ENCODE data around the gene TASL. TPM values are rescaled to one million over a fixed set of nuclear protein-coding genes. Genes with fewer than 3 reads are reported as not detected.

Gene TASL
- total and polyA plus RNA-seq, 4 donors = 0.33 to 3.5 (median 0.77) TPM

DNA sequence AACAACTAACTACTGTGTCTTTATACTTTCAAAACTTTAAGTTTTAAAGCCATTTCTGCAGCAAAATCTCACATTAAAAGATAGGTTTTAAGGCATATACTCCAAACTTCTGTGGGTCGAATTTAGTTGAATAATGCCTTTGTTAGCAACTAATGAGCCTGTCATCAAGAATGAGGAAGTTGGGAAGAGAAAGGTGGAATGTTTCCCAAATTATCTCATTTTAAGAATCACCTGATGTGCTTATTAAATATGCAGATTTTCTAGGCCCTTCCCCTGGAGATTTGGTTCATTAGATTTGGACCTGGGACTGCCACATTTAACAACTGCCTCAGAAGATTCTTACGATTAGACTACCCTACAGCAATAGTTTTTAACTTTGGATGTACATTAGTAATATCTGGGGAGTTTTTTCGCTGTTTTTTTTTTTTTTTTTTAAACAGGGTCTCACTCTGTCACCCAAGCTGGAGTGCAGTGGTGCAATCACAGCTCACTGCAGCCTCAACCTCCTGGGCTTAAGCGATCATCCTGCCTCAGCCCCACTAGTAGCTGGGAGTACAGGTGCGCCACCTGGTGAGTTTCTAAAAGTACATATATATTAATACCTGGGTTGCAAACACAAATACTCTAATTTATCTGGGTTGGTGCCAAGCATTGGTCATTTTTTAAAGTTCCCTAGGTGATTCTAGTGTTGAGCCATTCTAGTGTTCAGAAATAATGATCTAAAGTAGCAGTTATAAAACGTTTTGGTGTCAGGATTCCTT is 16.1 kb upstream of the TASL start:
- no peaks in the 10 kb centered on the region for H3K36me3 ChIP-seq (ENCODE audit: control insufficient read depth in 4 of 4, insufficient read depth in 3 of 4, low read depth in 1 of 4, low read length in 3 of 4)
- H3K4me1 ChIP-seq (ENCODE audit: control insufficient read depth in 4 of 4, insufficient read depth in 4 of 4, low read length in 3 of 4) = peaks cover 0 to 2% (median 0%) of the 10 kb centered on the region in 4 donors
- no peak overlapping the region for H3K4me3 ChIP-seq (ENCODE audit: low read depth in 1 of 3, low read length in 3 of 3)
- DNase-seq (ENCODE audit: low spot score) = no peak
- H3K27ac ChIP-seq (ENCODE audit: low read depth in 1 of 2, low read length in 2 of 2) = no peak overlapping the region
- WGBS = 65% methylated on average over 6 of the region's 6 CpGs
- H3K27me3 ChIP-seq (ENCODE audit: control insufficient read depth in 4 of 4, insufficient read depth in 4 of 4, low read length in 3 of 4) = no peaks in the 10 kb centered on the region
- H3K9me3 ChIP-seq (ENCODE audit: control insufficient read depth in 4 of 4, low read length in 3 of 4) = no peaks in the 10 kb centered on the region
- H3K9ac ChIP-seq (ENCODE audit: low read depth in 1 of 2, low read length in 2 of 2) = no peak overlapping the region
- TF ChIP-seq HNF4A (conservative IDR thresholded peaks at IDR 0.05) = no peak
- no peak for TF ChIP-seq FOXA2 (IDR thresholded peaks at IDR 0.05)
- no peak for TF ChIP-seq JUND (IDR thresholded peaks at IDR 0.05)
- TF ChIP-seq FOXA1 (IDR thresholded peaks at IDR 0.05) = no peak
- TF ChIP-seq RAD21 (IDR thresholded peaks at IDR 0.05) = peak; percentile 58 to 61
- no peak for TF ChIP-seq HNF4G (IDR thresholded peaks at IDR 0.05)

DNA sequence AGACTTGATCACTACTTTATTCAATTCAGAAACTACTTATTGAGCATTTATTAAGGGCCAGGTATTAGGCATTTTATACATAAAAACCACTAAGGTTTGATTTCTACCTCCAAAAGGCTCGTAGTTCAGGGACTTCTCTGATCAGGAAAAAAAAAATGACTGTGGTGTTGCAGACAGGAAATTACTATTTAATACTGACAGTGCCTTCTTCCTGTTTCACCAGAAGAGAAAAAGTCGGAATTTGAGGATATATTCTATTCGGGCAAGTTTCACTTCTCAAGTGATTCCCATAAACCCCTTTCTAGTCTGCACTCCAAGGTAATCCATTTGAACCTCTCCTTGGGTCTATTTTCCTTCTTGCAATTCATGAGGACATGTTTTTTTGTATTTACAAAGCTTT is 15.3 kb upstream of the TASL start:
- Histone ChIP-seq H3K4me3 (ENCODE audit: low read depth in 1 of 3, low read length in 3 of 3) (no peak overlapping the region), H3K27me3 (ENCODE audit: control insufficient read depth in 4 of 4, insufficient read depth in 4 of 4, low read length in 3 of 4) (no peaks in the 10 kb centered on the region), H3K27ac (ENCODE audit: low read depth in 1 of 2, low read length in 2 of 2) (no peak overlapping the region), H3K36me3 (ENCODE audit: control insufficient read depth in 4 of 4, insufficient read depth in 3 of 4, low read depth in 1 of 4, low read length in 3 of 4) (no peaks in the 10 kb centered on the region), H3K9ac (ENCODE audit: low read depth in 1 of 2, low read length in 2 of 2) (no peak overlapping the region), H3K4me1 (ENCODE audit: control insufficient read depth in 4 of 4, insufficient read depth in 4 of 4, low read length in 3 of 4) (peaks cover 0 to 2% (median 0%) of the 10 kb centered on the region in 4 donors), H3K9me3 (ENCODE audit: control insufficient read depth in 4 of 4, low read length in 3 of 4) (no peaks in the 10 kb centered on the region)
- WGBS = 69% methylated on average over 3 of the region's 3 CpGs
- no peak for DNase-seq (ENCODE audit: low spot score)
- TF ChIP-seq HNF4A (conservative IDR thresholded peaks at IDR 0.05) = no peak
- no peak for TF ChIP-seq FOXA2 (IDR thresholded peaks at IDR 0.05)

DNA sequence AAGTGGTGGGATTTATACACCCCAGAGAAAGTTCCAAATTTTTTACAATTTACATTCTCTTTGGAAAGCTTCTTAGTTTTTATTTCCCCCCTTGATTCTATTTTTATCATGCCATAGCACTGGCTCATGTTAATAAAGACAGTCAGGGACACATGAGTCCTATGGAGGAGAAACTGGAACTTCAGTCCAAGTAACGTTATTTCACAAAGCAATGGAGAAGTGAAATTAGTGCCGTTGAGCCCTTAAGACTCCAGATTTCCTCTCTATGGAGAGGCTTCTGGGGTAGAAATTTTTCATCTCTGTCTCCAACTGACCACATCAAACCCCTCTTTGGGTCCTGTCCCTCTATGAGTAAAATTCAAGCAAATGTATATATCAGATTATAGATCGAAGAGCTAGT is 12.8 kb upstream of the TASL start:
- H3K9me3 ChIP-seq (ENCODE audit: control insufficient read depth in 4 of 4, low read length in 3 of 4) = no peaks in the 10 kb centered on the region
- H3K4me1 ChIP-seq (ENCODE audit: control insufficient read depth in 4 of 4, insufficient read depth in 4 of 4, low read length in 3 of 4) = peaks cover 0 to 2% (median 0%) of the 10 kb centered on the region in 4 donors
- H3K9ac ChIP-seq (ENCODE audit: low read depth in 1 of 2, low read length in 2 of 2) = no peak overlapping the region
- WGBS = 82% methylated on average over 3 of the region's 3 CpGs
- no peak for DNase-seq (ENCODE audit: low spot score)
- H3K27ac ChIP-seq (ENCODE audit: low read depth in 1 of 2, low read length in 2 of 2) = no peak overlapping the region
- no peak overlapping the region for H3K4me3 ChIP-seq (ENCODE audit: low read depth in 1 of 3, low read length in 3 of 3)
- TF ChIP-seq, protein P1, sequence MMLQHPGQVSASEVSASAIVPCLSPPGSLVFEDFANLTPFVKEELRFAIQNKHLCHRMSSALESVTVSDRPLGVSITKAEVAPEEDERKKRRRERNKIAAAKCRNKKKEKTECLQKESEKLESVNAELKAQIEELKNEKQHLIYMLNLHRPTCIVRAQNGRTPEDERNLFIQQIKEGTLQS (IDR thresholded peaks at IDR 0.05) = no peak
- TF ChIP-seq RXRA (IDR thresholded peaks at IDR 0.05) (no peak), FOXA2 (IDR thresholded peaks at IDR 0.05) (no peak), RAD21 (IDR thresholded peaks at IDR 0.05) (no peak), TAF1 (conservative IDR thresholded peaks at IDR 0.05) (no peak), NR2F2 (IDR thresholded peaks at IDR 0.05) (no peak), EGR1 (IDR thresholded peaks at IDR 0.05; ENCODE audit: low read depth in 2 of 2) (no peak), HNF4G (IDR thresholded peaks at IDR 0.05) (no peak), FOXA1 (IDR thresholded peaks at IDR 0.05) (no peak), HNF4A (conservative IDR thresholded peaks at IDR 0.05) (no peak), SP1 (IDR thresholded peaks at IDR 0.05) (no peak), GABPA (IDR thresholded peaks at IDR 0.05 in 1 of 2, conservative IDR thresholded peaks at IDR 0.05 in 1 of 2) (no peak), YY1 (IDR thresholded peaks at IDR 0.05) (no peak), JUND (IDR thresholded peaks at IDR 0.05) (no peak)
- TF ChIP-seq, protein P2, sequence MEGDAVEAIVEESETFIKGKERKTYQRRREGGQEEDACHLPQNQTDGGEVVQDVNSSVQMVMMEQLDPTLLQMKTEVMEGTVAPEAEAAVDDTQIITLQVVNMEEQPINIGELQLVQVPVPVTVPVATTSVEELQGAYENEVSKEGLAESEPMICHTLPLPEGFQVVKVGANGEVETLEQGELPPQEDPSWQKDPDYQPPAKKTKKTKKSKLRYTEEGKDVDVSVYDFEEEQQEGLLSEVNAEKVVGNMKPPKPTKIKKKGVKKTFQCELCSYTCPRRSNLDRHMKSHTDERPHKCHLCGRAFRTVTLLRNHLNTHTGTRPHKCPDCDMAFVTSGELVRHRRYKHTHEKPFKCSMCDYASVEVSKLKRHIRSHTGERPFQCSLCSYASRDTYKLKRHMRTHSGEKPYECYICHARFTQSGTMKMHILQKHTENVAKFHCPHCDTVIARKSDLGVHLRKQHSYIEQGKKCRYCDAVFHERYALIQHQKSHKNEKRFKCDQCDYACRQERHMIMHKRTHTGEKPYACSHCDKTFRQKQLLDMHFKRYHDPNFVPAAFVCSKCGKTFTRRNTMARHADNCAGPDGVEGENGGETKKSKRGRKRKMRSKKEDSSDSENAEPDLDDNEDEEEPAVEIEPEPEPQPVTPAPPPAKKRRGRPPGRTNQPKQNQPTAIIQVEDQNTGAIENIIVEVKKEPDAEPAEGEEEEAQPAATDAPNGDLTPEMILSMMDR (IDR thresholded peaks at IDR 0.05; ENCODE audit: low read depth, low read length, missing input control) = no peak
- TF ChIP-seq, protein P3, sequence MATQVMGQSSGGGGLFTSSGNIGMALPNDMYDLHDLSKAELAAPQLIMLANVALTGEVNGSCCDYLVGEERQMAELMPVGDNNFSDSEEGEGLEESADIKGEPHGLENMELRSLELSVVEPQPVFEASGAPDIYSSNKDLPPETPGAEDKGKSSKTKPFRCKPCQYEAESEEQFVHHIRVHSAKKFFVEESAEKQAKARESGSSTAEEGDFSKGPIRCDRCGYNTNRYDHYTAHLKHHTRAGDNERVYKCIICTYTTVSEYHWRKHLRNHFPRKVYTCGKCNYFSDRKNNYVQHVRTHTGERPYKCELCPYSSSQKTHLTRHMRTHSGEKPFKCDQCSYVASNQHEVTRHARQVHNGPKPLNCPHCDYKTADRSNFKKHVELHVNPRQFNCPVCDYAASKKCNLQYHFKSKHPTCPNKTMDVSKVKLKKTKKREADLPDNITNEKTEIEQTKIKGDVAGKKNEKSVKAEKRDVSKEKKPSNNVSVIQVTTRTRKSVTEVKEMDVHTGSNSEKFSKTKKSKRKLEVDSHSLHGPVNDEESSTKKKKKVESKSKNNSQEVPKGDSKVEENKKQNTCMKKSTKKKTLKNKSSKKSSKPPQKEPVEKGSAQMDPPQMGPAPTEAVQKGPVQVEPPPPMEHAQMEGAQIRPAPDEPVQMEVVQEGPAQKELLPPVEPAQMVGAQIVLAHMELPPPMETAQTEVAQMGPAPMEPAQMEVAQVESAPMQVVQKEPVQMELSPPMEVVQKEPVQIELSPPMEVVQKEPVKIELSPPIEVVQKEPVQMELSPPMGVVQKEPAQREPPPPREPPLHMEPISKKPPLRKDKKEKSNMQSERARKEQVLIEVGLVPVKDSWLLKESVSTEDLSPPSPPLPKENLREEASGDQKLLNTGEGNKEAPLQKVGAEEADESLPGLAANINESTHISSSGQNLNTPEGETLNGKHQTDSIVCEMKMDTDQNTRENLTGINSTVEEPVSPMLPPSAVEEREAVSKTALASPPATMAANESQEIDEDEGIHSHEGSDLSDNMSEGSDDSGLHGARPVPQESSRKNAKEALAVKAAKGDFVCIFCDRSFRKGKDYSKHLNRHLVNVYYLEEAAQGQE (IDR thresholded peaks at IDR 0.05) = no peak
- TF ChIP-seq, protein P4, sequence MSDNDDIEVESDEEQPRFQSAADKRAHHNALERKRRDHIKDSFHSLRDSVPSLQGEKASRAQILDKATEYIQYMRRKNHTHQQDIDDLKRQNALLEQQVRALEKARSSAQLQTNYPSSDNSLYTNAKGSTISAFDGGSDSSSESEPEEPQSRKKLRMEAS (IDR thresholded peaks at IDR 0.05) = no peak
- H3K36me3 ChIP-seq (ENCODE audit: control insufficient read depth in 4 of 4, insufficient read depth in 3 of 4, low read depth in 1 of 4, low read length in 3 of 4) = no peaks in the 10 kb centered on the region
- no peaks in the 10 kb centered on the region for H3K27me3 ChIP-seq (ENCODE audit: control insufficient read depth in 4 of 4, insufficient read depth in 4 of 4, low read length in 3 of 4)

Data from liver (tissue), 9 donors.